HG03196 (cell line): ENCODE measurements around the gene NBEA.
"Not testable (repeated sequence)": the region's sequence is repeated elsewhere in the genome, so short reads cannot be mapped to it uniquely, and the experiment has no call there.

Experiments
- ATAC-seq: cut with Tn5 transposase; IDR thresholded peaks from one replicate; pipeline ENCODE4 v1.9.1; 2021; ENCODE audit not compliant: unreplicated experiment

Gene NBEA

DNA sequence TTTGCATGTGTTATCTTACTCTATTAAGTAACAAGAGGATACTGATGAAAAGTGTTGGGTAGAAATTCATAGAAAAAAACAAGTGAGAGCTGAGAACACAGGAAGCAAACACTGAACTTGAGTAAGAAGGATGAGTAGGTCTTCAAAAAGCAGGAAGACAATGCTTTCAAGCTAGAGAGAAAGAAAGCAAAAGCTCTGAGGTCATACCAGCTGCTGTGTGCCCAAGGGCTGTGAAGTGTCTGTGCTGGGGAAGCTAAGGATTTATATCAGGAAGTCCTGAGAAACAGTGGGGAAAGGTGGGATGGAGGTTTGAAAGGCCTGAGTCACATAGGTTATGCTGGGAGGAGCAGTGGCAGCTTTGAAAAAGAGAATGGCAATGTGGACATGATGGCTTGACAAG lies 679.9 kb downstream of the NBEA start:
- ATAC-seq = no peak

DNA sequence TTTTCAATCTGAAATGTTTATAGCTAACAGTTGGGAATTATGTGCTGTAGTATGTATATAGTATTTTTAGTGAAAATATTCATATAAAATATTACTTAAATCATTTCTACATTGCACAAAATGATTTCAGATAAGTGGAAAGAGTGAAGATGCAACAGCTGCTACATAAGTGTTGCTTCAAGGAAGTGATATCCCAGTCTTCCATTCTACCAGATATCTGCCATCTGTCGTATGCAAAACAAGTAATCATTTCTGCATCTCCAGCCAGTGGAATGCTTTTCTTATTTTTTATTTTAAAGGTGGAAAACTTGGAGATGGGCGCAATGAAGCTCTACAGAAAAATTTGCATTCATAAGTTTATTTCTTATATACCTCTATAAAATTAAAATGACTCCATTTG lies 687.0 kb downstream of the NBEA start:
- ATAC-seq = no peak

DNA sequence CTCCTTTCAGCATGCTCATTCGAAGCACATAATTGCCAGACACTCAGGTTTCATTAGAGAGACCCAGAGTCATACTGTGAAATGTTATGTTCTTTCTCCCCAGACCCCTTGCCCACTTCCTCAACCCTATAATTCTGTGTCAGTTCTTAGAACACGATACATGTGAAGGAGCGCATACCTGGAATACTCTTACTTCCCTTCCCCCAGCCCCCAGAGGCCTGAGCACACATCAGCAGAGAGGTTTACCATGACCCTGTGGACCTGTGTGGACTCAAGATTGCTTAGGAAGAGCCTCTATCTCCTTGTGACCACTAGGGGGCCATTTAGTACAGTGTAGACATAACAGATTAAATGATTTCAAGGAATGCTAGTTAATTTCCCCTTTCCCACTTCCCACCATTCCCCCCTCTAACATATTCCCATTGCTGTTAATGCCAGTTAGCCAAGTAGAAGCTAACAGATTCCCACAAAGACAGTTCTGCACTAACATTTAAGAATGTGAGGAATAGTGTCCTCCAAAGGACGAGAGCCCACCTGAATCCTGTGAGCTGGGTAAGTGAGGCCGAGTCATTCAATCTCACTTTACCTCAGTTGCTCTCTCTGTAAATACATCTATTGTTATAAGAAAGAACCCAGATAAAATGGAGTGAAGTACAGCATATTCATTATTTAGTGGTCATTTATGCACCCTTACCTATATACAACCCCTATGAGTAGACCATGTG lies 688.6 kb downstream of the NBEA start:
- ATAC-seq = peak; percentile 79

DNA sequence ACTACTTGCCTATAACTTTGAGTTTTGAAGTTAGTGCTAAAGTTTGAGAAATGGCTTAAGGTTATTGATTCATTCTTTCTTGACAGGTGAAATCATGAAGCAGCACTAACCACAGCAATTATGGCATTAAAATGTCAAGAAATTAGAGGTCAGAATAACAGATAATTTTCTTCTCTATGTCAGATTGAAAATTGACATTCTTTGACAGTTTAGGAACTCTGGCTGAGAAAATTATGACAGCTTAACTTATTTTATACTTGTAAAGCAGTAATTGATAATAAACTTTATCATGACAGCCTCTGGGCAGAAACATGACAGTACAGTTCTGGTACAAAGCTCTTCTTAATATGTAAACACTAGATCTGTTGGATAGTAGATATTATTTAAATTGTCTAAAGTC lies 689.6 kb downstream of the NBEA start:
- ATAC-seq = no peak

DNA sequence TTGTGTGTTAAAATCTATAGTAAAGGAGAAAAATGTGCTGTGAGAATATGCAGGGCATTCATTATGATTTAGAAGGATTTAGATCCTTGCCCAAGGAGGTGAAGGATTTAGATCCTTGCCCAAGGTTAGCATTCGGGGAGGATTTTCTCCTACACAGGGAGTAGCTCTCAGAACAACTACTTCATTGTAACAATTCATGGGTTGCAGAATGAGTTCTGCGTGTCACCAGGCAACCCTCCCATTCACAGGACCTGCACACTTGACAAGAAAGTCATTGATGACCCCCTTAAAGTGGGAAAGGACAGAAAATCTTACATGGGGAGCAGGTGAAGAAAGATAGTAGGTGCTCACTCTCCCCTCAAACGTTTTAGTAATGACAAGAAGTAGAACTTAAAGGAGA lies 701.6 kb downstream of the NBEA start:
- ATAC-seq = no peak

DNA sequence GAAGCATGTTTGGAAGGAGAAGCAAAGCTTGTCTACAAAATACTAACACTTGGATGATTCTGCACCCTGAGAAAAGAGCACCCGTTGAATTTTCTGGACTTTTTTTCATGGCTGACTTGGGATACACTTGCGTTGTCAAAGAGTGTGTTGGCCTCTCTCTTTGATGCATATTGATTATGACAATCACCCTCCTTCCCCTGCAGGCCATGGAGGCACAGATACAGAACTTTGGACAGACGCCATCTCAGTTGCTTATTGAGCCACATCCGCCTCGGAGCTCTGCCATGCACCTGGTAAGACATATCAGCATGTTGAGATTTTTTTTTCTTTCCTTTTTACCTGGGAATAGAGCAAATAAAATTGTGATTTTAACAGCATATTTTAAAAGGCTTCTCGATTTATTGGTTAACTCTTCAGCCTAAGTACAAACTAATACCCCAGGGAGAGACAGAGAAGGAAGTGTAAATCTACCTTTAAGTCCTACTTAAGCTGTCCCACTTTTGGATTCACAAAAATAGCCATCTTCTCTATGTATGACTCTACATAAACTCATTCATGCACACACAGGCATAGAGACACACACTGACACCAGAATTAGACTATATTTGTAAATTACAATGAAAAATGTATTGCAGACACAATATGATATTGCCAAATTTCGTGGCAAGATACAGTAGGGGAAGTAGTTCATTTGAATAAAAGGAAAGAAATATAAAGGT lies 704.1 kb downstream of the NBEA start:
- ATAC-seq = no peak

DNA sequence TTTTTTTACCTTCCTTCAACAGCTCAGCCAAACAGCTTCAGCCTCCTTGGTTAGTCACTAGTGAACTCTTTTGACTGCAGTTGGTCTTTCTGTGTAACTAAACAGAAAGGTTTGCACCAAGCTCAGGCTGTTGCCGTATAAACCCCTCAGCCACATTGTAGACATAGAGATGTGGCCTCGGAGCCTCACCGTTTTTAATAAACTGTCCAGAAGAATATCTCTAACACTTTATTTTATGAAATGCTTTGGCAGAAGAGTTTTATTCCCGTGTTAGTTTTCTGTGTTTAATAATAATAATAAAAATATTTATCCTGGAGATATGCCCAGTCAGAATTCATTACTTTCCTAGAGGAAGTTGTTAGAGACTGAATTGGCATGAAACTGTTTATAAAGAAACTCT lies 706.1 kb downstream of the NBEA start:
- ATAC-seq = no peak

DNA sequence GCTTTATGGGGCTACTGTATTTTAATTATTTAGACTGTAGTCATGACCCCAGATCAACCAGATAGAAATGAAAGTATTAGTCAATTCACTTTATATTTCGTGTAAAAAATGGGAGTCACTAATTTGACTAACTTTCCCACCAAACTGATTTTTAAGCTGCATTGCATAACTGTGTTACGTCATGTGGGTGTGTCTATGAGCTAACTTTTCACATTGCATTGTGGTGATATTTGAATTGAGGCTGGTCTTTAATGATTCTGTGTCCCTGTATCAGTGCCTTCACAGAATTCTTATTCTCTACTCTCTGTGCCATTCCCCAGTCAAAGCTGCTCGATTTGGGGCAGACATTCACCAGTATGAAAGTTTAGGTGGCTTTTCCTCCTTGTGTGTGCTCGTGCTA lies 707.1 kb downstream of the NBEA start:
- no peak for ATAC-seq

DNA sequence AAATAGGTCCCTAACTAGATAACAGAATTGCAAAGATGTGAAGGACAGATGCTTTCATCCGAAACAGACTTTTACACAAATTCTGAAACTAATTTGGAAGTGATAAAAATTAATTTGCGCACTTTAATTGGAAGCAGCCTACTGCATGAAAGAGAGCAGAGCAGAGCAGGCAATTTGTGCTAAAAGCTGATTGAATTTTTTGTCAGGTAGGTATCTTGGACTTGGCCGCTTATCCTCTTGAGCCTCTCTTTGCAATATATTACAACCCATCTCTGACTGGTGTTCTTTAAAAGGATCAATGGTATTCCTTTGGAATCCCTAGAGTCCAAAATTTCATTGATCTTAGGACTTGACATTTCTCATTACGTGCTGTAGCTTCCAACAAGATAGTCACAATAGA lies 717.7 kb downstream of the NBEA start:
- no peak for ATAC-seq

DNA sequence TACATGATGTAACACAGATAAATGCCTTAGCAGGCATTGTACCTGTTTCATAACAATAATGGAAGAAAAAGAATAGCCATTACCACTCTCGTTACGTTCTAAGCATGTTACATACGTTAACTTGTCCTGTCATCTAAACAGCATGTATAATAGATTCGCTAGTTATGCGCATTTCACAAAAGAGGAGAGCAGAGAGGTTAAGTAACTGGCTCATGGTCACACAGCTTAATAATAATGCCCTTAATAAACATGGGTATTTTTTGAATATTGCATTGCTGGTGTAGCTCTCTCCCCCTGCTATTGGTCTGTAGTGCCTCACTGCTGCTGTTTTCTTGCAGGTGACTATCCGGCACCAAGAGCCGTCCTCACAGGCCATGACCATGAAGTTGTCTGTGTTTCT lies 722.7 kb downstream of the NBEA start:
- no peak for ATAC-seq

DNA sequence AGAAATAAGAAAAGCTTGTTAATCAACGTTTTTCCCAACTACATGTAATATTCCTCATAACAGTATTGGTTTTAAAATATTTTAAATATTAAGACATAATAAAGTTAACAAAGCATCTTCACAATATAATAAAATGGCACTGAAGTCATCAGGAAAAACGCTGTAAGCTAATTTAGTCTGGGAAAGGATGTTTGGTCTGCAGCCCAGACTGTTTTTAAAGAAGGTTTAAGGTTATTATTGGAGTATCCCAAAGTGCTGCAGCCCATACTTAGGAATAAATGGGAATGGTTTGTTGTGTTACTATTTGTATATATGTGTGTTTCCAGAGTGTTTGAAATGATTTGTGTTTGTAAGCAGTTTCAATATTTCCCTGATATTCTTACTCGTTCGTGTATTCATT lies 727.3 kb downstream of the NBEA start:
- no peak for ATAC-seq

DNA sequence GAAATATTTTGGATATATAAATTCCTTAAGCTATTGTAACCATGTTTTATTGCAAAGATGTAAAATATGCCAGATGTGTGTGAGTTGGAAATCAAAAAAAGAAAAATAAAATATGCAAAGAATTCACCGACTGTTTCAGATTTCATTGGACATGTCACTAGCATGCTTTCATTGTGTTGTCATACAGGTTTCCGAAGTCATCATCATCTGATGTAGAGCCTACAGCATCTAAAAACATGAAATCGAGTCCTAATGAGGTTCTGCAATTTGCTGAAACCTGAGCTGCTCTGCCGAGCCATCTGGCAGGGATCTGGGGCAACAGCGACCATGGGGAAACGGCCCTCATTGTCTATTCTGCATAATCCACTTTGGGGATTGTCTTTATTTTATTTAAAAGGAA lies 730.5 kb downstream of the NBEA start:
- no peak for ATAC-seq

DNA sequence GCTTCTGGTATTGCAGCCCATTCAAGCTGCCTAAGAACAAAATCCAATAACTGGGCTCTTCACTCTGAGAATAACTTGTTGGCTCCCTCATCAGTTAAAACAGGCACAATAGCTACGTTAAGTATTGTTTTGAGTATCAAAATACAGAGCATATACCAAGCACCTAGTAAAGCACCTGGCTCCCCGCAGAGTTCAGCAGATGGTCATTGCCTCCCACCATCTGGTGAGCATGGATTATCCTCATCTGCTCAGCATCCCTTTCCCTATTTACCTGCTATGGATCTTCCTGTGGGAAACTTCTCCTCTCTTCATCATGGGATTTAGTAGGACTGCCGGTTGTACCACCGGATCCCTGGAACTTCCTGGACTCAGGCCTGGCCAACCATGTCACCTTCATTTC lies 733.6 kb downstream of the NBEA start:
- ATAC-seq = no peak

DNA sequence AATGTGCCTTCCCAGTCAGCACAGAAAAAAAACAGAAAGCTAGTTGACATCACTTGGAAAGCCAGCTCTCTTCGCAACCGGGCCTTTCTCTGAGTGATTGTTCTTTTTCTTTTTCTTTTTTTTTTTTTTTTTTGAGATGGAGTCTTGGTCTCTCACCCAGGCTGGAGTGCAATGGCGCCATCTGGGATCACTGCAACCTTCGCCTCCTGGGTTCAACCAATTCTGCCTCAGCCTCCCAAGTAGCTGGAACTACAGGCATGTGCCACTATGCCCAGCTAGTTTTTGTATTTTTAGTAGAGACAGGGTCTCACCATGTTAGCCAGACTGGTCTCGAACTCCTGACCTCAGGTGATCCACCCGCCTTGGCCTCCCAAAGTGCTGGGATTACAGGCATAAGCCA lies 735.8 kb downstream of the NBEA start:
- ATAC-seq = not testable (repeated sequence)

DNA sequence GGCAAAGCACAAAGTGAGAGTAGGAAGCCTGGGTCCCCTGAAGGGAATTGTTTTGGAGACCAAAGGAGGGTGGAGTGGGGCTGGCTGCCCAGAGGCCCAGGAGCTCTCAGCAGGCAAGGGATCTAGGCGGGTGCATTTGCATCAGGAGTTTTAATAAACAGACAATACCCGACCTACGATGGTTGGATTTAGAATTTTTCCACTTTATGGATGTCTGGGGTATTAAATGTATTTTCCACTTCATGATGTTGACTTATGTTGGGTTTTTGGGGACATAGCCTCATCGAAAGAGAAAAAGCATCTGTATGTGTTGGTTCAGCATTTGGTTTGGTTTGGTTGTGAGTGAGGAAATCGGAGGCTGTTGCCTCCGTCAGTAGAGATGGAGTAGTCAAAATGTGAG lies 739.6 kb downstream of the NBEA start:
- no peak for ATAC-seq

DNA sequence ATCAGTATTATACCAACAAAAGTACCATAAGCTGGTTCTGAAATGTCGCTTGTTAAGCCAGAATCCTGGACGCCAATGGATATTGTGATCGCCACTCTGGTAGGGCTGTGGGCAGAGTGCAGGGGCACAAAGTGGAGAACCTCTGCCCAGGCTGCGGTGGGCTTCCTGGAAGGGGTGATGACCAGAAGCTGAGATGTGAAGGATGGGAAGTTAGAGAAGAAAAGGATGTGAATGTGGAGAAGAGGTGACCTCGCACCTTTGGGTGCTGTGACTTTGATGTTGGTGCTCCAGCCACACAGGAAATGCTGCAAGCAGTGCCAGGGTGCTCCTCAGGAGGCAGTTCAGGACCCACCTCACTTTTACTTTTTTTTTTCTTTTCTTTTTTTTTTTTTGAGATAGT lies 742.4 kb downstream of the NBEA start:
- ATAC-seq = no peak

DNA sequence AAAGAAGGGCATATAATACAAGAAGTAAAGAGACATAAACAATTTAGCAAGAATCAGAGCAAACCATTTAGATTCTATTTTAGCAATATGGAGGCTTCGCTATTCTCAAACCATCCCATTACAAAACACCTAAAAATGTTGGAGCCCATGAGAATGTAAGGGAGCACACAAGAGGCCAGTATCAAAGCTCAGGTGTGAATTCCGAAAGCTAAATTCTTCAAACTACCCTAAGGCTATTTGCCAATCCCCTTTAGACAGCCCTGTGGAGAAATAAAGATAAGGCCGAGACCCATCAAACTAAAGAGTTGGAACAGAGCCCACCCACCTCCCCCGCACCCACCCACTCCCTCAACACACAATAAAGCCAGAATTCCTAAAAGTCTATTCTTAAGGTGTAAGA lies 745.3 kb downstream of the NBEA start:
- ATAC-seq = no peak

DNA sequence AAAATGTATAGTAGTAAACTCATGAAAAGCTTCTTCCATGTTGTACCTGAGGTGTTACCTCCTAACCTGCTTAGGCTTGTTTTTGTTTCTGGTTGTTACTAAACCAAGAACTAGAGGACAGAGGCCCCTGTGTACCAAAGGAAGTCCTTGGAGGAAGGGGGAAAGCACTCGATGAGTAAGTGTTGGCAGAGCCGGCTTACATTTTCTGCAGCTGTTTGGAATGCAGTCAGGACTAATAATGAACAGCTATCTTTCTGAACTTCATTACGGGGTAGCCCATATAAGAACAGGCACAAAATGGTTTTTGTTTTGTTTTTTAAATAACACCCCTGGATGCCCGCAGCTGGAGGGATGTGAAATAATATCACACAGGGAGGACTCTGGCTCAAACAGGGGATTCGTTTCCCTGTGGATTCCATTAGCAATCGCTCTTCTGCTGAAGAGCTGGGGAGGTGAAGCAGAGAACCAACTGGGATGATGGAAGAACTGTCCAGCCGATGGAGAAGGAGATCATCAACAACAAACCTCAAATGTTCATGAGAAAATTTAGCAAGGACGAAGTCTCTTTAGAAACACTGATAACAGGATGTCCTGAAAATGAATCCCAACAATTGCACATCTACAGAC lies 748.6 kb downstream of the NBEA start:
- ATAC-seq = no peak

DNA sequence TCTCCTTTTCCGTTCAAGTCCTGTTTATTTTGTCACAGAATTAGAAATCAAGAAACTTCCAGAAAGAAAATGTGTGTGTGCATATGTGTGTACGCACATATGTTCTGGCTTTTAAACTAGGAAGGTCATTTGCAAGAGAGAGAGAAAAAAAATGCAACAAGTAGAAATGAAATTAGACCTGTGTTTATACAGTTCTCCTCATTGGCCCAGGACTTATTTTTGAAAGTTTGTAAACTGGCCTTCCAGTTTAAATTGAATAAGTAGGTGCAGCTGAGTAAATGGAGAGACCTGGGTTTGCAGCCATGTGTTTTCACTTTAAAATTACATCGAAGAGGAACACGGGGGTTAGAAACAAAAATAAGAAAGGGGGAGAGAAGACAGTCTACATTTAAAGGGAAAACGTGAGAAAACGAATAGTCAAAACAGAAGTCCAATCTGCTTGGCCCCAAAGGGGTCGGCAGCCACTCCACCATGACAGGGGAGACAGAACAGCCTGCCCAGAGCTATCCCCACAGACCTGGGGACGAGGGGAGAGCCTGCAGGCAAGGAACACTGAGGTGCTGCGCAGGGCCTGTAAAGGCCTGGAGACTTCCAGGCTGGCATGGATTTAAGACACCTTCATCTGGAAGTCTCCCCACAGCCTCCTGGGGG lies 751.2 kb downstream of the NBEA start:
- ATAC-seq = no peak

DNA sequence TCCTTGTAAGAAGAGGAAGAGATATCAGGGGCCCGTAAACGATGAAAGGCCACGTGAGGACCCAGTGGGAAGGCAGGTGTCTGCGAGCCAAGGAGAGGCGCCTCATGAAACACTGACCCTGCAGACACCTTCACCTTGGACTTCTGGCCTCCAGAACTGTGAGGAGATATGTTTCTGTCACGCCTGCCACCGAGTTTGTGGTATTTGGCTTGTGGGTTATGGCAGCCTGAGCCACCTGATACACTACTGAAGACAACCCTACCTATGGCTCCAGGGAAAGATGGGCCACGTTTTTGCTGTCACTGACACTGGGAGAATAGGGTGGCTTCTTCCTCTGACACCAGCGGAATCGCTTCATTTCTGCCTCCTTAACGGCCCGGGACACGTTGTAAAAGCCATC lies 752.0 kb downstream of the NBEA start:
- no peak for ATAC-seq

DNA sequence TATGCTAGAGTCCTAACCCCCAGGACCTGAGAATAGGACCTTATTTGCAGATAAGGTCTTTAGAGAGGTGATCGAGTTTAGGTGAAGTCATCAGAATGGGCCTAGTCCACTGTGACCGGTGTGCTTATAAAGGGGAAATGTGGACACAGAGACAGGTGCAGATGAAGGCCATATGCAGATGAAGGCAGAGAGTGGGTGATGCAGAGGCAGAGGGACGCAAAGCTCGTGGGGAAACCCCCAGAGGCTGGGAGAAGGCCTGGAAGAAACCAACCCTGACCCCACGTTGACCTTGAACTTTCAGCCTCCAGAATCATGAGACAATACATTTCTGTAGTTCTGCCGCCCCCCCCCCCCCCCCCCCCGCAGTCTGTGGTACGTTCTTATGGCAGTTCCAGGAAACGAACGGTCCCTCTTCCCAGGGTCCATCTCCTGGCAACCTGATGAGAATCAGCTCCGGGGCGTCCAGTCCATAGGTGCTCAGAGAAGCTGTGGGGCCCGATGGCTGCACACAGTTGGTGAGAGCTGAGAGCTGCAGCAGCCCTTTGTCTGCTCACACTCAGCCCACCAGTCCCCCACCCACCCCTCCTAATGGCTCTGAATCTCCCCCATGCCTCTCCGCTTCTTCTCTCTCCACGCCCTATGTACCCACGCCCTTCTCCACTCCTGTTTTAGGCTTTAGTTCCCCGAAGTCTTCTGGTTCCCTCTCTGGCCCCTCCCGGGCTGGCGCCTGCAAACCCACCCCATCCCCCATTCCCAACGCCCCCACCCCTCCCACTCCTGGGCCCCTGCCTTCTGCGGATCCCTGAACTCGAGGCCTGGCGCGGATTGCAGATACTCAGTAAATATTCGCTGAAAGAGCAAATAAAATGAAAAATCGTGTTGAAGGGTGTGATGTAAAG lies 752.7 kb downstream of the NBEA start:
- no peak for ATAC-seq
